Pancreas (tissue), 10 donors: Measurements from ENCODE around the gene DGKQ. TPM values are rescaled to one million over a fixed set of nuclear protein-coding genes. Genes with fewer than 3 reads are reported as not detected.

Experiments used
- ATAC-seq, 4 donors: fragments of 200-7000 bp; cut with Tn5 transposase; one replicate each; pipeline versions ENCODE4 v1.8.0 to v1.9.1; 2020; ENCODE audit warnings: mild to moderate bottlenecking in 4 of 4, moderate library complexity in 4 of 4
- DNase-seq, 6 donors: peaks; one replicate each; pipeline ENCODE4 v3.0.0-alpha.2; 2020
- FAIRE-seq: peaks from 2 replicates; lab custom pipeline; 2012; peaks lifted over from hg19 to GRCh38; lab: Jason Lieb, UNC
- H3K27ac ChIP-seq, 4 donors: fragments of 200-600 bp; sonication (generic); 1 replicate in 3 of 4; 2 replicates in 1 of 4; pipeline versions ENCODE4 v1.5.0 to v1.8.0; 2020
- H3K27me3 ChIP-seq, 4 donors: fragments of 200-600 bp; one replicate each; pipeline ENCODE4 v1.8.0; 2021
- H3K36me3 ChIP-seq, 3 donors: fragments of 200-600 bp; sonication (generic) in 1 of 3; one replicate each; pipeline versions ENCODE4 v1.5.0 to v1.8.0; 2020 to 2021
- H3K4me1 ChIP-seq, 3 donors: fragments of 200-600 bp; one replicate each; pipeline ENCODE4 v1.8.0; 2021
- H3K4me3 ChIP-seq, 4 donors: fragments of 200-600 bp; sonication (generic) in 2 of 4; one replicate each; pipeline versions ENCODE4 v1.5.0 to v1.8.0; 2020 to 2021
- H3K9me3 ChIP-seq, 4 donors: fragments of 200-600 bp; one replicate each; pipeline ENCODE4 v1.8.0; 2021
- WGBS, 2 donors: extraction: QIAGEN DNeasy Blood & Tissue Kit; methylation state at CpG; one replicate each; pipeline ENCODE4 v1.1.7; 2013; 5-methylcytosine and 5-hydroxymethylcytosine counted together
- intact Hi-C, 3 donors: fragments of 100-400 bp; cut with DNase I; formaldehyde crosslinking; loops; one replicate each; pipeline versions ENCODE4 v1.11.1 to v1.14.2; 2022
- polyA plus RNA-seq, 2 donors: library from polyadenylated mRNA; stranded (reverse); fragments of 200-250 nt; gene quantifications; one replicate each; pipeline ENCODE4 v1.2.3, GENCODE V29; 2013
- total RNA-seq, 6 donors: library from RNA; stranded (reverse); fragmentation: NEBNext Ultra II Directional in 4 of 6; extraction: Animal tissue kit (Norgen Biotek cat#: 25700) in 4 of 6; gene quantifications; one replicate each; pipeline versions ENCODE4 v1.2.1 to v1.2.4, GENCODE V29; 2021 to 2023
- TF ChIP-seq, protein P1 (sequence below), 4 donors: fragments of 200-600 bp; sonication (generic) in 3 of 4; IDR thresholded peaks; one replicate each; pipeline versions ENCODE4 v1.5.0 to v1.8.0; 2021; ENCODE audit warnings: antibody characterized with exemption in 4 of 4
- donor health status: healthy with polysubstance abuse.
- donor health status: DM: no; HTN: no; CAD: no; lungs with moderate emphysema.
- donor health status: DM: no; HTN: no; CAD: no.
- donor health status: control.
- donor health status: control.
- donor health status: Bipolar disorder and iron deficiency.
- donor health status: DM: yes; HTN: yes; CAD: no.
- donor health status: DM: no; HTN: no; CAD: no.
- donor health status: DM: no; HTN: no; CAD: no.
- donor health status: DM: yes; HTN: yes; CAD: no.

DGKQ gene
- total and polyA plus RNA-seq, 8 donors: 5.7 to 11.7 (median 9.0) TPM

DNA sequence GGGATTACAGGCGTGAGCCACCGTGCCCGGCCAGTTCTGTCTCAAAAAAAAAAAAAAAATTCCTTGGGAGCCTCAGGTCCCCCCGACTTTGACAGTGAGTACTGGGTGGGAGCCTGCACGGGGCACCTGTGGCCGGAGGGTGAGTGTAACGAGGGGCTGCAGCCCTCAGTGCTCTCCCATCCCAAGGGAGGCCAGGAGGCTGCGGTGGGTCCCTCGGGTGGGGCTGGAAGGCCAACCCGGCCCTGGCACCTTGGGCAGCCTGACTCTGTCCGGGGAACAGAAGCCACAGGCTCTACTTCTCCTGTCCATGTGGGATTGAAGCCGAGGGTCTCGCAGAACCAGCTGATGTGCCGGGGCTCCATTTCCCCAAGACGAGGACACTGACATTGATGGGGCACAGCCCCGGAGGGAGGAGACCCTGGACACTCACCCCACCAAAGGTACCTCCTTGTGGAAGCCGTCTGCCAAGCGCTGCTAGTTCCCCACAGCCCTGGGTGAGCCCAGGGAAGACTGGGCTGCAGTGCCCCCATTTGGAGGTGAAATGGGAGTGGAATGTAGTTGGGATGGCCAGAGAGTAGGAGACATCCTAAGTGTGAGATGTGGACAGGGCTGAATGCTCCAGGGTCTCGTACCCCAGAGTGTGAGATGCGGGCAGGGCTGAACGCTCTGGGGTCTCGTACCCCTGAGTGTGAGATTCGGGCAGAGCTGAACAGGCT lies 22.1 kb upstream of the DGKQ start:
- DNase-seq (peak in 4 of 6 donors; percentile 5 to 58 (median 37)), FAIRE-seq (no peak), ATAC-seq (no peak)
- H3K27me3 ChIP-seq: no peaks in the 10 kb centered on the region
- H3K4me1 ChIP-seq: peaks cover 19 to 25% (median 20%) of the 10 kb centered on the region in 3 donors
- TF ChIP-seq, protein P1, sequence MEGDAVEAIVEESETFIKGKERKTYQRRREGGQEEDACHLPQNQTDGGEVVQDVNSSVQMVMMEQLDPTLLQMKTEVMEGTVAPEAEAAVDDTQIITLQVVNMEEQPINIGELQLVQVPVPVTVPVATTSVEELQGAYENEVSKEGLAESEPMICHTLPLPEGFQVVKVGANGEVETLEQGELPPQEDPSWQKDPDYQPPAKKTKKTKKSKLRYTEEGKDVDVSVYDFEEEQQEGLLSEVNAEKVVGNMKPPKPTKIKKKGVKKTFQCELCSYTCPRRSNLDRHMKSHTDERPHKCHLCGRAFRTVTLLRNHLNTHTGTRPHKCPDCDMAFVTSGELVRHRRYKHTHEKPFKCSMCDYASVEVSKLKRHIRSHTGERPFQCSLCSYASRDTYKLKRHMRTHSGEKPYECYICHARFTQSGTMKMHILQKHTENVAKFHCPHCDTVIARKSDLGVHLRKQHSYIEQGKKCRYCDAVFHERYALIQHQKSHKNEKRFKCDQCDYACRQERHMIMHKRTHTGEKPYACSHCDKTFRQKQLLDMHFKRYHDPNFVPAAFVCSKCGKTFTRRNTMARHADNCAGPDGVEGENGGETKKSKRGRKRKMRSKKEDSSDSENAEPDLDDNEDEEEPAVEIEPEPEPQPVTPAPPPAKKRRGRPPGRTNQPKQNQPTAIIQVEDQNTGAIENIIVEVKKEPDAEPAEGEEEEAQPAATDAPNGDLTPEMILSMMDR (IDR thresholded peaks at IDR 0.05): no peak
- no peaks in the 10 kb centered on the region for H3K9me3 ChIP-seq
- no peak overlapping the region for H3K4me3 ChIP-seq
- H3K36me3 ChIP-seq: no peaks in the 10 kb centered on the region
- intact Hi-C loops: no loop called here
- H3K27ac ChIP-seq: no peak overlapping the region
- WGBS, 2 donors: 93 to 95% methylated on average over 23 of the region's 23 CpGs

DNA sequence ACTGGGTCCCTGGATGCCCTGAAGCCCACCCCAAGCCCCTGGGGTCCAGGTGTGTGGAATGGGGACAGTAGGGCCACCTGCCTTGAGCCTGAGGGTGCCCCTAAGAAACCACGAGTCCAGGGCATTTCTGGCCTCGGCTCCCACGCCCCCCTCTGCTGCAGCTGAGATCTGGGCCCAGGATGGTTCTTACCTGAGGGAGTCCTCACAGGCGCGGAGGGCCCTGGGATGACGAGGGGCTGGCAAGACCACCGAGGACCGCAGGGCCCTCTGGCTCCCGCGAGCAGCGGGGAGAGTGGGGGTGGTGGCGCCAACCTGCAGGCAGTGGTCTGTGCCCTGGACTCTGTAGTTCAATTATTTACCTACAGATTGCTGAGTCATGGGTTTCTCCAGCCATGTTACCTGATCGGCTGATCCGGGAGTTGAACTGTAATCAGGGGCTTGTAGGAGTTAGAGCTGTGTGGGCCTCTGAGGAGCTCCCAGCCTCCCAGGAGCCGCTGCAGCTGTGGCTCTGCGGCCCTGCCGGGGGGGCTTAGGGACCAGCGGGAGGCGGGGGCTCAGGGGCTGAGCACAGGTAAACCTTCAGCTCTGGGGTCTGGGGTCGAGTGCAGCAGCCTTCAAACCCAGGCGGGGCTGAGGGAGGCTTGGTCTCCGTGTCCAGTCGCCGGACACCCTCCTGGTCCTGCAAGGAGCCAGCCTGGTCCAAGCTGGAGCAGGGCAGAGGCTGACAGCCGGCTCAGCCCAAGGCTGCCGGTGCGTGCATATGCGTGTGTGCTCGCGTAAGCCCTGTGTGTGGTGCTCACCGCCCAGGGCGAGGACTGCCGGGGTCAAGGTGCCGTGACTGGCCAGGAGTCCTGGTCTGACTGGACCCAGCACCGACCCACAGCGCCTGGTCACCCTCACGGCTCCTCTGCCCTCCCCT lies 20.0 kb upstream of the DGKQ start, which contains the start of gene SLC26A1:
Gene SLC26A1 (minus strand): TSS at position 294 of the 919 bp plus-strand sequence. CDS start 1,701 bp downstream, outside the sequence.
- Histone ChIP-seq H3K4me1 (peaks cover 19 to 25% (median 20%) of the 10 kb centered on the region in 3 donors), H3K27me3 (no peaks in the 10 kb centered on the region), H3K4me3 (peak within 1 kb of the TSS in 3 of 4 donors; percentile 5 to 33 (median 32)), H3K27ac (peak within 1 kb of the TSS; percentile 82 to 95 (median 92)), H3K9me3 (no peaks in the 10 kb centered on the region), H3K36me3 (no peaks in the 10 kb centered on the region)
- WGBS, 2 donors: 41 to 42% methylated on average over 32 to 37 of the region's 37 CpGs
- DNase-seq (peak; percentile 56 to 87 (median 64)), FAIRE-seq (no peak), ATAC-seq (peak; percentile 73 to 78 (median 74))
- TF ChIP-seq, protein P1 (IDR thresholded peaks at IDR 0.05): no peak
- intact Hi-C loops: no loop called here

GRCh38 chr4:992297-993110 lies 19.1 kb upstream of the DGKQ start:
- no peaks in the 10 kb centered on the region for H3K36me3 ChIP-seq
- peak overlapping the region in 3 of 4 donors; percentile 5 to 33 (median 32) for H3K4me3 ChIP-seq
- intact Hi-C loops: no loop called here
- TF ChIP-seq, protein P1 (IDR thresholded peaks at IDR 0.05): no peak
- peak overlapping the region; percentile 82 to 95 (median 92) for H3K27ac ChIP-seq
- H3K4me1 ChIP-seq: peaks cover 19 to 27% (median 20%) of the 10 kb centered on the region in 3 donors
- no peaks in the 10 kb centered on the region for H3K27me3 ChIP-seq
- 23% methylated on average over 25 of the region's 25 CpGs for WGBS, 2 donors
- DNase-seq (peak; percentile 84 to 93 (median 90)), FAIRE-seq (no peak), ATAC-seq (peak; percentile 81 to 90 (median 87))
- no peaks in the 10 kb centered on the region for H3K9me3 ChIP-seq

DNA sequence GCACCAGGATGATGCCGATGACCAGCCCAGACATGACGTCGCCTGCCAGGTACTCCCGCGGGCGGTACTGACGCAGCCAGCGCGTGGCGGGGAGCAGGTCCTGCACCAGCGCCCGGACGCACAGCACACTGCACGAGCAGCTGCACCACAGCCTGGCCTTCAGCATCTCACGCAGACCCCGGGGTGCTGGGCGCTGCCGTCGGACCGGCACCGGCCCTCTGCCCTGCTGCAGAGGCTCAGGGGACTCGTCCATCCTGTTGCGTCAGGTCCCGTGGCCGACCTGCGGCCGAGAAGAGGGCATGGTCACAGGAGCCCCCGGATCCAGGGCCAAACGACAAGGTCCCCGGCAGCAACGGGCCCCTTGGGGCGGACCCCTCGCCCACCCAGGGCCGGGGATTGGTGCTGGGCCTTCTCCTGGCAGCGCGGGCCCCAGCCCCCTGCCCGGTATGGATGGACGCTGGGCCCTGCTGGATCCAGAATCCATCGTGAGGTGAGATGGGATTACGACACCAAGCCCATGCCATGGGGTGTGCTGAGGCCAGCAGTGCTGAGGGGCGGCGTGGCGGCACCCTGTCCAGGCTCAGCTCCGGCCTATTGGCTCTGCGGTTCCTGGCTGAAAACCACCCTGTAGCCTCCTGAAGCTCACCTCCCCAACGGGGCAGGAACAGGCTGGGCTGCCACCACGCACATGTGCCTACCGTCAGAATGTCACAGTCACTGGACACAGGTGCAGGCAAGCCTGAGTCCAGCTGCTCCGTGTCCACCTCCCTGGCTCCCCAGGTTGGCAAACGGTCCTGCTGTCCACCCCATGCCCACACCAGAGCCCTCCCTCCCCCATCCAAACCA lies 18.3 kb upstream of the DGKQ start:
- WGBS, 2 donors: 91% methylated on average over 47 to 50 of the region's 50 CpGs
- intact Hi-C loops: no loop called here
- DNase-seq (peak in 5 of 6 donors; percentile 22 to 80 (median 52)), FAIRE-seq (no peak), ATAC-seq (peak in 1 of 4 donors; percentile 0)
- Histone ChIP-seq H3K4me3 (no peak overlapping the region), H3K4me1 (peaks cover 19 to 27% (median 19%) of the 10 kb centered on the region in 3 donors), H3K27me3 (no peaks in the 10 kb centered on the region), H3K36me3 (no peaks in the 10 kb centered on the region), H3K27ac (peak overlapping the region; percentile 82 to 95 (median 92)), H3K9me3 (no peaks in the 10 kb centered on the region)
- TF ChIP-seq, protein P1 (IDR thresholded peaks at IDR 0.05): no peak
